RKO (cell line): ENCODE measurements around the gene ESYT1.
"Not testable (repeated sequence)": the region's sequence is repeated elsewhere in the genome, so short reads cannot be mapped to it uniquely, and the experiment has no call there.

Experiments used
- DNase-seq: peaks from one replicate; pipeline ENCODE4 v3.0.0-alpha.2; 2016; ENCODE audit warnings: low spot score

Gene ESYT1

DNA sequence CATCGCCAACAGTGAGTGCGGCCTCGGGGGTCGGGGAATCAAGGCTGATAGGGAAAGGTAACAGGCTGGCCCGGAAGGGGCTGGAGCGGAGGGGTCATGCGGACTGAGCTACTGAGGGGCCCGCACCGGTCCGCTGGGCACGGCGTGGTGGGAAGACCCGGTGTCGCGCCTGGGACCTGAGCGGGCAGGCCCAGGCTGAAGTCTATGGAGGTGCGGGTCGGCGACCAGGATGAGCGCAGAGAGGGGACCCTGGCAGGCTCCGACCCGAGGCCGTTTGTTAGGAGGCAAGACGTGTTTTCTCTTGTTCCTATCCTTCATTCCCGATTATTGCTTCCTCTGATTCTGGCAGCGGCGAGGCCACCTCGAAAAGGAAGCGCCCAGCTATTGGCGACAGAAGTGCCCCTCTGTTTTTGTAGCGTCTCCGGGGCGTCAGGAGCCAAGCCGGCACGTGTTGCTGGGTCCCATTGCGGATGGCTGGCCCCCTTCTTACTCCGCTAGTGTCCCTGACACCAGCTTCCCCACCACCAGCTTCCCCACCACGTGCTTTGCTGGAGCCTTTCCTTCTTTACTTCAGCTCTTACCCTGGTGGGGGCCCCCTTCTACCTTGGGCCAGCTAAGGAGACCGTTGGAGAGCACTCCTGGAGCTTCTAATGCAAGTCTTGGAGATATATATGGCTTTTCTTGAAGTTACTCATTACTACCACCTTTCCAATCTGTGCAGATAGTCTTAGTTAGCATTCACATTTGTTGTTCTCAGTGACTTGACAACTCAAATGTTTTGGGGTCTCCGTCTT, 23.1 kb upstream of the ESYT1 start:
- peak; percentile 57 for DNase-seq

- no peak for DNase-seq
Measured at GRCh38 chr12:56105609-56105902, 22.5 kb upstream of the ESYT1 start.

DNA sequence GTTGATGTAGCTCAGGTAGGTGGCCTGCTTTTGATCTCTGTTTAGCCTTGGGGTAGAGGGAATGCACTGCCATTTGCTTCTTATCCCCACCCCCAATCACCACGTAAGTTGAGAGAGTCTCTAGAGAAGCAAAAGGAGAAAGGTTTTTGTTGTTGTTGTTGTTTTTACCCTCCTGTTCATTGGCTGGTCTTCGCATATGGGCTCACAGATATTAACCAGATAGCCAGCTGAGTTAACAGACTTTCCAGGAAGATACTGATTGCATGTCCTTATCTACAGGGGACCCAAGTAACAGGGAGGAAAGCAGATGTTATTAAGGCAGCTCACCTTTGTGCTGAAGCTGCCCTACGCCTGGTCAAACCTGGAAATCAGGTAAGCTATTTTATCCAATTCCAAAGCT, 20.8 kb upstream of the ESYT1 start:
- DNase-seq = no peak

- DNase-seq = no peak
Measured at GRCh38 chr12:56110571-56110970, 17.5 kb upstream of the ESYT1 start.

DNA sequence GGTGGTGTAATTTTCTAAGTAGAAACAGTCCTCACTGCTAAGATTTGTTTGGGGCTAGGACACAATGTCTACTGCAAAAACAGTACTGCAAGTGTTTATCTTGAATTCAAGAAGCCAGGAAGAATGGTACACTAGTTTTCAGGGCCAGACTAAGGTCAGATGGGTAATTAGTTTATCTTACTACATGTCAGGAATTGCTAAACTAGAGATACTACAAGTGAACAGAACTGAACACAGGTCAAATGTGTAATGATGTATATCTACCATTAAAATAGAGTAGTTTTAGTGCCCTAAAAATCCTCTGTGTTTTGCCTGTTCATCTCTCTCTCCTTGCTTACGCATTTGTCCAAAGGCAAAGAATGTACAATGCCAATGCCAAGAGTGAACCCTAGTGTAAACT, 14.0 kb upstream of the ESYT1 start:
- no peak for DNase-seq

GRCh38 chr12:56115329-56115728, 12.7 kb upstream of the ESYT1 start:
- DNase-seq = peak; percentile 83

GRCh38 chr12:56116267-56117081, 11.6 kb upstream of the ESYT1 start, which contains the start of gene RPL41:
RPL41 (plus strand) TSS chr12:56116633.
- peak; percentile 92 for DNase-seq

DNA sequence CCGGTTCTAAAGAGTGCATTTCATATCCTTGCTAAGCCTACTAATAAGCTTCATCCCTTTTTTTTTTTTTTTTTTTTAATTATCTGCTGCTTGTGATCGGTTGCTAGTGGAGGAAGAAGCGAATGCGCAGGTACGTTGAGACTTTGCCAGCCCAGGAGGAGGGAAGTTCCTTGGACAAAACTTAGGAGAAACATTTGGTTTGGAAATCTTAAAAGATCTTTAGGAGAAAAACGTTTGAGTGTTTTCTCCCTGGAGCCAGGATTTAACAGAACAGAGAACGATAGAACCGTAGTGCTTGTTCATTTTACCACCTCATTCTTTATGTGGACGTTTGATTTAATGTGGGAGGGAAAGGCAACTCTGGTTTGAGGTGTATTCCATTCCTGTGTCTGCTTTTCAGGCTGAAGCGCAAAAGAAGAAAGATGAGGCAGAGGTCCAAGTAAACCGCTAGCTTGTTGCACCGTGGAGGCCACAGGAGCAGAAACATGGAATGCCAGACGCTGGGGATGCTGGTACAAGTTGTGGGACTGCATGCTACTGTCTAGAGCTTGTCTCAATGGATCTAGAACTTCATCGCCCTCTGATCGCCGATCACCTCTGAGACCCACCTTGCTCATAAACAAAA, 10.9 kb upstream of the ESYT1 start:
- not testable (repeated sequence) for DNase-seq

GRCh38 chr12:56117778-56118687, 10.0 kb upstream of the ESYT1 start, which contains the start of gene ZC3H10:
ZC3H10 (plus strand) TSS chr12:56118266; CDS start chr12:56120563, 2,297 bp downstream.
- peak; percentile 100 for DNase-seq

DNA sequence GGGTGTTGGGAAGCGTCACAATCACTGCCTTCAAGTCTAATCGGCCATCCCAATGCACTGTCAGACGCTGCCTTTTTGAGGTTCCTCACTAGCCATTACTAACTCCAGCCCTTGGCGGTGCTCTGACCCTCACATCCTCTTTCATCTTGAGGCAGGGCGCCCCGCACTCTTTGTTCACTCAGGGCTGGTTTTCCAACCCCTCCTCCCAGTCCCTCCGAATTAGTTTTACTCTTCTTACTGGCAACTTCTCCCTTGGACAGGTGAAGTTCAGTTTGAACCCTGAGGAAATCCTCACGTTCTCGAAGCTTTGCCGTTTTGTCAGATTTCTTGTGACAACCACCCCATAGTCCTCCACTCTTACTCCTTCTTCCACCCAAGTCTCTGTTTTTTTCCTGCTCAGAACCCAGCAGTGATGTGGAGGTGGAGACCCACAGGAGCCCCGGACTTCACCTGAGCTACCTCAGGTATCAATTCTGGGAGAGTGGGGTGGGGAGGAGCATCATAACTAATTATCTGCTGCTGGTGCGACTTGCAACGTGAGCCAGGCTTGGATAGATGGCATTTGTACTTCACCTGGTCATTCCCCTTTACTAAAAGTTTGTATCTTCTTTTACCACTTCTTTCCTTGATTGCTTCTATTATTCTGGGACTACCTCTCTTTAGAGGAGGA, 9.2 kb upstream of the ESYT1 start:
- no peak for DNase-seq

- peak; percentile 93 for DNase-seq
Measured at GRCh38 chr12:56119361-56119796, 8.7 kb upstream of the ESYT1 start.

GRCh38 chr12:56120158-56120846, 7.8 kb upstream of the ESYT1 start:
- DNase-seq = no peak

DNA sequence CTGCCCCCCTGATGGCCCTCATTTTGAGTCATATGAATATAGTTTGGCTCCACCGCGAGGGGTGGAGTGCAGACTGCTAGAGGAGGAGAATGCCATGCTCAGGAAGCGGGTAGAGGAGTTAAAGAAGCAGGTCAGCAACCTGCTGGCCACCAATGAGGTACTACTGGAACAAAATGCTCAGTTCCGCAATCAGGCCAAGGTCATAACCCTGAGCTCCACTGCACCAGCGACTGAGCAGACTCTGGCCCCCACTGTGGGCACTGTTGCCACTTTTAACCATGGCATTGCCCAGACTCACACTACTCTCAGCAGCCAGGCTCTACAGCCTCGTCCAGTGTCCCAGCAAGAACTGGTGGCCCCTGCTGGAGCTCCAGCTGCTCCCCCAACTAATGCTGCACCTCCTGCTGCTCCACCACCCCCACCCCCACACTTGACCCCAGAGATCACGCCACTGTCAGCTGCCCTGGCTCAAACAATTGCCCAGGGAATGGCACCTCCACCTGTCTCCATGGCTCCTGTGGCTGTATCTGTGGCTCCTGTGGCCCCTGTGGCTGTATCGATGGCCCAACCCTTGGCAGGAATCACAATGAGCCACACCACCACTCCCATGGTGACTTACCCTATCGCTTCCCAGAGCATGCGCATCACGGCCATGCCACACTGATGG, 6.7 kb upstream of the ESYT1 start:
- DNase-seq = no peak

DNA sequence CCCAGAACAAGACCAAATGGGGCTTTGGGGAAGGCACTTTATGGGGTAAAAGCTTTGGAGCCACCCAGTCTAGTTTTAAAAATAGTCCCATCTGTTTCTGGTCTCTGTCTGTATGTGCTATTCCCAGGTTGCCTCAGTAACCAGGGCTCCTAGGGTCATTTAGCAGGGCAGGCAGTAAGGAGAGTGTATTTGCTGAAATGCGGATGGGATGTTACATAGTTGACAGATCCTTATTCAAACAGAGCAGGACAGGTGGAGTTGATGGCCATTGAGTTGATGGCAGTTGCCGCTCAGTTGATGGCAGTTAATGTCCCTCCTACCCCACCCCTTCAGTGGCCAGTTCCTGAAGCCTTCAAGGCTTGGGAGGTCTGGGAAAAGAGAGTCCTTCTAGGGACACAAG, 5.4 kb upstream of the ESYT1 start:
- no peak for DNase-seq

DNA sequence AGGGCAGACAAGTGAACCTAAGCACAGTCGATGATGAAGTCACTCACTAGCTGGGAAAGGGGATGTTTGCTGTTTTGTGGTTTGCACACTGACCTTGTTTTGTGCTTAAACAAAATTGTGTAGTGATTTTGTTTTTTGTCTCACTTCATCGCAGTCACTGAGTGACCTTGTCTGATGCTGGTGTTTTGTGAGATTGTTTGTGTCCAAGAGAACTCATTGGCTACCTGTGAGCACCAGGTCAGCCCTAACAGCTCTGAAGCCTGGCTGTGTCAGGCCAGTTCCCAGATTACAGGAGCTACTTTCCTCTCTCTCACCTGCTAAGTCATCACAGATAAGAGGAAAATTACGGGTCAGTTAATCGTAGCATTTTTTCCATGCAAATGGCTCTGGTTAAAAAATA, 3.9 kb upstream of the ESYT1 start:
- DNase-seq = no peak

GRCh38 chr12:56126732-56127239, 1.3 kb upstream of the ESYT1 start:
- DNase-seq = no peak

GRCh38 chr12:56127485-56127887, 581 bp upstream of the ESYT1 start:
- DNase-seq = no peak

DNA sequence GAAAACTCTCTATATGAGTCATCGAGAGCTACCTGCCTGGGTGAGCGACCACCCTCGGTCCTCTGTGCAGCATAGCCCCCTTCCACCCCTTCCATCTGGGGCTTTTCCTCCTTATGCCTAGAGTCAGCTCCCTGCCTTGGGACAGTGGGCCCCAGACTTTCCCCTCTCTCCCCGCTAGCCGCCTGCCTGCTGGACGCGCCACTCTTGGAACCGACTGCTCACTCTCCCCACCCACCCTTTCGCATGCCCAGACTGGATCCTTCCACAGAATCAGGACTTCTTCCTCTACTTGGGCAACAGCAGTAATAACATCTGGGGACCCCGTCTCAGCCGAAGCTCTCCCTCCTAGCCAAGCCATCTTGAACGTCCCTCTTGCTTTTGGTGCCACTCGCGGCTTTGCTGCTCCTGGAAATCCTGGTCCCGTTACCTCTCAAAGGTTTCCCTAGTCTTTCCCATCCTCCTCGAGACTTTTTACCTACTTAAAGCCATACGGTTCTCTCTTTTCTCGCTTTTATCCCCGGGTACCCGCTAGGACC, 671 bp downstream of the ESYT1 start:
- DNase-seq = no peak

DNA sequence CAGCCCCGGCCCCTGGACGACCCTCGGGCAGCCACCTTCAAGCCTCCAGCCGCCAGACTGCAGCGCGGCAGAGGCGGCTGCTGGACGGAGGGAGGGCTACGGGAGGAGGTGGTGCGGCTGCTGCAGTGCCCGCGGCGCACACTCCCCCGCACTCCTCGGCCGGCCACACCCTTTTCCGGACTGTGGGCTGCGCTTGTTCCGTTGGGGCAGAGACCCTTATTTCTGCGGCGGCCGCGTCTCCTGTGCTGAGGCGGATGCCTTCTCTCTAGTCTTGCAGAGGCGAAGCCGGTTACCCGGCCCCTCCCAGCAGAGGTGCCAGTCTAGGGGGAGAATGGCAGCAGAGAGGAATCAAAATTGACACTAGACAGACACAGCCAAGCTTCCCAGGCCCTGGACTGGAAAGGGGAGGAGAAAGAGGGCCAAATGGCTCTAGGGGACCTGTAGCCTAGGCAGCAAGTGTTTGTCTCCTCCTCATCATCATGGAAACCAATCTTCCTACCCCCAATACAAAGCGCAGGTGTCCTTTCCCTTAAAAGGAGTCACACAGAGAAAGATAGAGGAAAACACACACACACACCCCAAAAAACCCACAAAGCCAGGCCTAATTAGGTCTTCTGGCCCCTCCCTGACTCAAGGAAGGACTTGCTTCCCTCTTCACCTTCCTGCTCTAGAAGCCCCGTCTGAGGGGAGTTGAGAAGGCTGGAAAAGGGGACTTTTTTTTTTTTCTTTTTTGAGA, 1.3 kb downstream of the ESYT1 start:
- peak; percentile 77 for DNase-seq
